ENCODE results near the gene PIP5K1A.
"Not testable (repeated sequence)": the region's sequence is repeated elsewhere in the genome, so short reads cannot be mapped to it uniquely, and the experiment has no call there.

PIP5K1A gene

DNA sequence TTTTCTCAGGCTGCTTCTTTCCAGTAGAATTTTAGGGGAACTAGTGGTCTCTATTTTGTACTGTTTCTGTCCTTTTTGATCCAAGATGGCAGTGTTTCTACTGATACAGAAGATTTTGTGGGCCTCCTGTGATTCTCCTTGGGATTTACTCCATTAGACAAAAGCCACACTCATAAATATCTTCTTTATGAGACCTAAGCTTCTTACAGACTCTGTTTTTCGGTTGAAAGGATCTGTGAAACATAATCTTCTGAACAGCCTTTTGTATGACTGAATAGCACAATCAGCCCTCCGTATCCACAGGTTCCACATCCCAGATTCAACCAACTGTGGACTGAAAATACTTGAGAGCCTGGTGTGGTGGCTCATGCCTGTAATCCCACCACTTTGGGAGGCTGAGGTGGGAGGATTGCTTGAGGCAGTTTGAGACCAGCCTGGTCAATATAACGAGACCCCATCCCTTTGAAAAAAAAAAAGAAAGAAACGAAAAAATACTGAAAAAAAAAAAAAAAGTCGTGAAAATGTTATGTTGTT is 45.4 kb downstream of the PIP5K1A start:
- DNase-seq (ENCODE audit: low read depth, low spot score): no peak

DNA sequence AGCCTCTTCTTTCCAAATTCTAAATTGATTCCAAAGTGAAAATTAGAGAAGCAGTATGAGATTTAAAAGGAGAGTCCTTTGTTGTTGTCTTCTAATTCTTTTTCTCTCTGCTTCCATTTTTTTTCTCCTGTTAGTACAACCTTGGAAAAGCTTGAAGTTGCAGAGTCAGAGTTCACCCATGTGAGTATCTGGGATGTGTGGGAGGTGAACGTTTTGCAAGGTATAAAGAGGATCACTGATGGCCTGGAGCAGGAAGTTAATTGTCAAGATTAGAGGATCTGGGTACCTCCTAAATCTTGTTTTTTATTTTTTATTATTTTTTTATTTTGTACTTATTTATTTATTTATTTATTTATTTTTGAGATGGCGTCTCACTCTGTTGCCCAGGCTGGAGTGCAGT is 48.4 kb downstream of the PIP5K1A start:
- no peak overlapping the region for H3K4me3 ChIP-seq (ENCODE audit: low read length)
- DNase-seq (ENCODE audit: low read depth, low spot score): no peak

More for the DNA sequence above, 45.4 kb downstream of the PIP5K1A start:
- H3K4me3 ChIP-seq (ENCODE audit: low read length): no peak overlapping the region

DNA sequence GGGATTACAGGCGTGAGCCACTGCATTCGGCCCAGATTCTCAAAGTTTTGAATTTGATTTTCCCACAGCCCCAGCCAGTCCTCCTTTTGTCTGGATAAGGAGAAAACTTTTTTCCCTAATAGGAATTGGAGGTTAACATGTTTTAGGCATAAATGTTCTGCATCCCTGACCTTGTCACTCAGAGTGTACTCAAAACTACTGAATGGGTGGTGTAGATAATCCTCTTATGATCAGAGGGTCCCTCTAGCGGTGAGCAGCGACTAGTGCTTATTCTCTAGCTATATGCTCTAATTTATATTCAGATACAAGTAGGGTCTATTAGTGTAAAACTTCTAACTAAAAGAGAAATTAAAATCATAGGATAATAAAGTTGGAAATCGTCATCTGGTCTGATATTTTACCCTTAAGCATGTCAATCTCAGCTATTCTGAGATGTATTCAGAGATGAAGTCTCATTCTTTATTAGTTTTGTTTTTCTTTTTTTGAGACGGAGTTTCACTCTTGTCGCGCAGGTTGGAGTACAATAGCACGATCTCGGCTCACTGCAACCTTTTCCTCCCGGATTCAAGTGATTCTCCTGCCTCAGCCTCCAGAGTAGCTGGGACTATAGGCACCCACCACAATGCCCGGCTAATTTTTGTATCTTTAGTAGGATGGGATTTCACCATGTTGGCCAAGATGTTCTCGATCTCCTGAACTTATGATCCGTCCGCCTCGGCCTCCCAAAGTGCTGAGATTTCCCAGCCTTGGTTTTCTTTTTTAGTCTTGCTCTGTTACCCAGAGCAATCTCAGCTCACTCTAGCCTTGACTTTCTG is 53.5 kb downstream of the PIP5K1A start:
- peak; percentile 83 for DNase-seq (ENCODE audit: low read depth, low spot score)
- H3K4me3 ChIP-seq (ENCODE audit: low read length): no peak overlapping the region

GRCh38 chr1:151254217-151255213 is 56.2 kb downstream of the PIP5K1A start, which contains the start of gene PSMD4:
TSS of gene PSMD4 (plus strand) at chr1:151254734. CDS start at chr1:151254783, 49 bp downstream.
- peak within 1 kb of the TSS; percentile 79 for H3K4me3 ChIP-seq (ENCODE audit: low read length)
- DNase-seq (ENCODE audit: low read depth, low spot score): peak; percentile 96

DNA sequence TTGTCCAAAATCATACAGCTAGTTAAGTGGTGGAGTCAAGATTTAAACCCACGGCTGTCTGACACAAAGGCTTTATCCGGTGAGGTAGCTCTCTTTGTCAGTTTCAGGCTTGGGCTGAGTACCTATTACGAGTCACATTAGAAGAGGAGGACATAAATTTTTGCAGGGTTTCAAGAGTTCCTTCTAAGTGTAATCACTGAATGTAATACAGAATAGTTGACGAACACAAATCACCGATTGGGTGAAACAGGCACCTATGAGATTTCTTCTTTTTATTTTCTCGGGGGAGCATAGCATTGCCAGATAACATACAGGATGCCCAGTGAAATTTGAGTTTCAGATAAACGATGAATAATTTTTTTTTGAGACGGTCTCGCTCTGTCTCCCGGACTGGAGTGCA is 57.0 kb downstream of the PIP5K1A start:
- DNase-seq (ENCODE audit: low read depth, low spot score): peak; percentile 8
- peak overlapping the region; percentile 79 for H3K4me3 ChIP-seq (ENCODE audit: low read length)

DNA sequence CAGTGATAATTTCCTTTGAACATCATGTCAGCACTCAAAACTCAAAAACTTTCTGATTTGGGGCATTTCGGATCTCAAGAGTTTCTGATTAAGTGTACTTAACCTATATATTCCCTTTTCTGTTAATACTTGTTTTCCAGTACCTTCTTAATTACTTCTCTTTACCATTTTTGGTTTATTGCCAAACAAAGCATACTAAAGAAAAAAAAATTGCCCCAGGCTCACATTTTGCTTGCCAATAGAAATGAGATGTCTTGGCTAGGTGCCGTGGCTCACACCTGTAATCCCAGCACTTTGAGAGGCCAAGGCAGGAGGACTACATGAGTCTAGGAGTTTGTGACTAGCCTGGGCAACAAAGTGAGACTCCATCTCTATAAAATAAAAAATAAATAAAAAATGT is 61.0 kb downstream of the PIP5K1A start:
- H3K4me3 ChIP-seq (ENCODE audit: low read length): no peak overlapping the region
- no peak for DNase-seq (ENCODE audit: low read depth, low spot score)

- no peak overlapping the region for H3K4me3 ChIP-seq (ENCODE audit: low read length)
- DNase-seq (ENCODE audit: low read depth, low spot score): no peak
These were observed 67.3 kb downstream of the PIP5K1A start for GRCh38 chr1:151265446-151266236.

DNA sequence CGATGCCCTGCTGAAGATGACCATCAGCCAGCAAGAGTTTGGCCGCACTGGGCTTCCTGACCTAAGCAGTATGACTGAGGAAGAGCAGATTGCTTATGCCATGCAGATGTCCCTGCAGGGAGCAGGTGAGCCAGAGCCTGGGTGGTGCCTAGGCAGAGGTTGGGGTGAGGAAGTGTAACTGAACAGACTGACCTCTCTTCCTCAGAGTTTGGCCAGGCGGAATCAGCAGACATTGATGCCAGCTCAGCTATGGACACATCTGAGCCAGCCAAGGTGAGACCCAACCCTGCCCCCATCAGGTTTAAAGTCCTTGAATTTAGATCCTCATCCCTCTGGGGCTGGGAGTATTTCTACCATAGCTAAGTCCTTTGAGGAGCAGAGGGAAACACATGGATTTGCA is 68.0 kb downstream of the PIP5K1A start:
- H3K4me3 ChIP-seq (ENCODE audit: low read length): no peak overlapping the region
- DNase-seq (ENCODE audit: low read depth, low spot score): no peak

- no peak for DNase-seq (ENCODE audit: low read depth, low spot score)
These were observed 68.5 kb downstream of the PIP5K1A start for GRCh38 chr1:151266821-151267220.

GRCh38 chr1:151267760-151268159 is 69.4 kb downstream of the PIP5K1A start:
- no peak for DNase-seq (ENCODE audit: low read depth, low spot score)
- no peak overlapping the region for H3K4me3 ChIP-seq (ENCODE audit: low read length)

More at GRCh38 chr1:151266821-151267220, 68.5 kb downstream of the PIP5K1A start:
- H3K4me3 ChIP-seq (ENCODE audit: low read length): no peak overlapping the region

GRCh38 chr1:151273924-151274466 is 75.6 kb downstream of the PIP5K1A start:
- no peak overlapping the region for H3K4me3 ChIP-seq (ENCODE audit: low read length)
- DNase-seq (ENCODE audit: low read depth, low spot score): no peak

DNA sequence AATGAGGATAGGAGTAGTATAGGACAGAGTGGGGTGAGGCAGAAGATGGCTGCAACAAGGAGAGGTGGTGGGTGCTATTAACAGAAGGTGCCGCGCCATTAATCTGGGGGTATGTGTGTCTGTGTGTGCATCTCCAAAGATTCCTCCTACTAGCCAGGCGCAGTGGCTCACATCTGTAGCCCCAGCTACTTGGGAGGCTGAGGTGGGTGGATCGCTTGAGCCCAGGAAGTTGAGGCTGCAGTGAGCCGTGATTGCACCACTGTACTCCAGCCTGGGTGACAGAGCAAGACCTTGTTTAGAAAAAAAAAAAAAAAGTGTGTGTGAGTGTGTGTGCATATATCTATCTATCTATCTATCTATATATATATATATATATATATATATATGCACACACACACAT is 77.0 kb downstream of the PIP5K1A start:
- not testable (repeated sequence) for DNase-seq (ENCODE audit: low read depth, low spot score); H3K4me3 ChIP-seq (ENCODE audit: low read length)

- no peak overlapping the region for H3K4me3 ChIP-seq (ENCODE audit: low read length)
- no peak for DNase-seq (ENCODE audit: low read depth, low spot score)
These were observed 78.9 kb downstream of the PIP5K1A start for GRCh38 chr1:151277249-151277648.

GRCh38 chr1:151281225-151281968 is 83.0 kb downstream of the PIP5K1A start:
- peak overlapping the region; percentile 66 for H3K4me3 ChIP-seq (ENCODE audit: low read length)
- peak; percentile 96 for DNase-seq (ENCODE audit: low read depth, low spot score)

- H3K4me3 ChIP-seq (ENCODE audit: low read length): peak within 1 kb of the TSS; percentile 66
- DNase-seq (ENCODE audit: low read depth, low spot score): peak; percentile 100
These were observed 83.9 kb downstream of the PIP5K1A start, which contains the start of gene ZNF687 for GRCh38 chr1:151281969-151282882. TSS of gene ZNF687 (plus strand) at chr1:151282299. CDS start at chr1:151286292, 3,993 bp downstream.

DNA sequence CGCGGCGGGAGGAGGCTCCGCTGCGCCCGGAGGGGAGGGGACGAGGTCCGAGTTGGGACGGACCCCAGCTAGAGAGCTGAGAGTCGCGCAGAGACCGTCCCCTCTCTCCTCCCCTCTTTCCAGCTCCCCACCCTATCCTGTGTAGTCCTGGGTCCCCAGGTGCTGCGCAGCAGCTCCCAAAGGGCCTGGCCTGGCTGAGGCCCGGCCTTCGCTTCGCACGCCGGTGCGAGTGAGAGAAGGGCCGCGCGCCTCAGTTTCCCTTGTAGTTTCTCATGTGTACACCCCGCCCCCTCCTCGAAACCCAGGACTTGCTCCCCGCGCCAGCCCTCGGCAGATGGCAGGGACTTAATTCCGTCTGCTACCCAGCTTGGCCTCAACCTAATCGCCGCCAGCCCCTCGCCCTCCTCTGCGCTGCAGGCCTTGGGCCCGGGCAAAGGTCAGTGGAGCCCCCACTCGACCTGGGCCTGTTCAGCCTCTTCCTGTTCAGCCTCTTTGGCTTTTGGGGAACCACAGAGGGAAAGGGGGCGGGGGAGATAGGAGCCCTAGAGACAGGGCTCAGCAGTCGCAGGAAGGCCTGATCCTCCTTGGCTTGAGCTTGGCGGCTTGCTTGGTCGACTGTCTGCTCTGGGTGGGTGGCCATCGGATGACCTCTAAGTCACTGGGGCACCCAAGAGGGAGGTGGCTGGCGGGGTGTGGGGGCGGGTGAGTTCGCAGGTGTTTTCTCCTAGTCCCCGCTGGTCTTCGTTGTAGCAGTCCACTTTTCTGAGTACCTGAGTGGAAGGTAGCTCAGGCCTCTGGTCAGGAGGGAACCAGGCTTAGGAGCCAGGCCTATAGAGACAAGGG is 84.8 kb downstream of the PIP5K1A start:
- peak overlapping the region; percentile 66 for H3K4me3 ChIP-seq (ENCODE audit: low read length)
- DNase-seq (ENCODE audit: low read depth, low spot score): no peak
